GM19240 (cell line): ENCODE results near the gene ZBTB20.

Experiments used
- DNase-seq: peaks from one replicate; pipeline ENCODE4 v3.0.0; 2011; ENCODE audit warnings: low spot score; ENCODE audit not compliant: insufficient read length

ZBTB20 gene

DNA sequence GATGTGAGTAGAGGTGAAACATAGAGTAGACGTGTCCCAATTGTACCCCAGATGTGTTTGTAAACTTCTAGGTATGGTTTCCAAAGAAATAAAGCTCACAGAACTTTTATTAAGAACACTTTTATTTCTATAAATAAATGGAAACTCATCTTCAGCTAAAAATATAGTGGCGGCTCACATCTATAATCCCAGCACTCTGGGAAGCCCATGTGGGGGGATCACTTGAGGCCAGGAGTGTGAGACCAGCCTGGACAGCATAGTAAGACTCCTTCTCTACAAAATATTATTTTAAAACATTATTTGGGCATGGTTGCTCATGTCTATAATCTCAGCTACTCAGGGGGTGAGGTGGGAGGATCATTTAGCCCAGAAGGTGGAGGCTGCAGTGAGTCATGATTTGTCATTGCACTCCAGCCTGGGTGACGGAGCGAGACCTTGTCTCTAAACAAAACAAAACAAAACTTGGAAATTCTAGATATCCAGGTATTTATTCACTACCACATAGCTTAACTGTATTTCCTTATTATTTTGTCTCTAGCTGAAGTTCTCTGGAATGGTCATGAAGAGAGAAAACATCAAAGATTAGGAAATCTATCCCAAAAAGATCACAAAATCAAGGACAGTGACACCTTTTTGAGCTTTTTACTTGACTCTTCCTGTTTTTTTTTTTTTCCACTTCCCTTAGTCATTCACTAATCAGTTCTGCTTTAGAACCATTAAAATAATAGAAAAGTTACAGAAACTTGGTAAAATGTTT, 595.1 kb downstream of the ZBTB20 start:
- DNase-seq, result no peak

DNA sequence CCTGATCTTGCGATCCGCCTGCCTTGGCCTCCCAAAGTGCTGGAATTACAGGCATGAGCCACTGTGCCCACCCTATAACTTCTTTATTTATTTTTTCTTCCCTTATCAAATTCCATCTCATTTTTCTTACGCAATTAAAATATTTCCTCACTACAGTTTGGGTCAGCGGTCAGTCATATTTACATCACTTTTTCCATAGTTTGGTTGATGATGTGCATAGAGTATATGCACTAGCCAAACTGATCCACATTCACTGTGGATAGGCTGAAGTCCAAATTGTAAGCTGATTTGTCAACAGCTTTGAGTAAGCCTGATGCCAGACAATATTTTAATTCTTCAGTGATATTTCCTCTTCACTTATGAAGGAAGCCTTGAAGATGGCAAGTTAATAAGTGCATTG, 596.9 kb downstream of the ZBTB20 start:
- no peak for DNase-seq

DNA sequence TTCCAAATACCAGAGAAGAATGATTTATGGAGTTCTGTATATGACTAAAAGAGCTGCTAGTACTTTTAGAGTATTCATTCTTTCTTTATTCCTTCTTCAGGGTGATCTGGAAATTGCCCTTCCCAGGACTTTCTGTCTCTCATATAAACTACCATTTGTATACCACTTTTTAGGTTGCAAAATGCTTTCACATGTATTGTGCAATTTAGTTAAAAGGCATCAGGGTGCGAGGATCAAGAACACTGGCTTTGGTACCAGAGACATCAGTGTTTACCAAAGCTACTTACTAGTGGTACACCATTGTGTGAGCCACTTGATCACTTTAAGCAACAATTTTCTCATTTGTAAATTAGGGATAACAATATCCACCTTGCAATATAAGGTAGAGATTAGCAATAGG, 601.9 kb downstream of the ZBTB20 start:
- no peak for DNase-seq

DNA sequence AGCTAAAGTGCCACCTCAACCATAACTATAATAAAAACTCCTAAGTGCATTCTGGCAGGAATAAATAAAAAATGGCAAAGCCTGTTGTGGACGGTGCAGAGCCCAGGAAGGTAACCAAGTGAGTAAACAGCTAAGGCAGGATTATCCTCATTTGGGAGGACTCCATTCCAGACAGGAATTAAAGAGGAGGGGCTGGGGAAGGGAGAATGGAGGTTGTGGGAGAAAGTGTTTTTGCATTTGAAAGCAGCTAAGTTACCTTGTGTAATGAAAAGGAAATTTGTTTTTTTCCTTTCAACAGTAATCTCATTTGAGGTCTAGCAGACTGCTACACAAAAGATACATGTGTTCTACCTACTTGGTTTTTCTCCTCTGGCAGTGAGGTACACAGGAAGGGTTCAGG, 604.7 kb downstream of the ZBTB20 start:
- DNase-seq, result no peak

DNA sequence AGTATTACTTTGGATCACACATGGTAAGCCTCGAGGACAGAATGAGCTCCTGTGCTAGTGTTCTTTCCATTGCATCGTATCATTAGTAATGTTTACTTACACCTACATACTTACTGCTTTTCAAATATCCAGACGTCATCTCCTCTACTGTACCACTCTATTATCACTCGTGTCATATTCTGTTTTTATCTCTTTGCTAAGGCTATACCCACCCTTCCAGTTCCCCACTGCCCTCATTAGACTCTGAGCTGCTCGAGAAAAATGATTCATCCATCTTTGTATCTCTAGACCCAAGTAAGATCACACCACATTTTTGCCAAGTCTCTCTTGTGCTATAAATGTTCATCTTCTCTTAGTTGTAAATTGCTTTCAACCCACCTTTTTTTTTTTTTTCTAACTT, 607.6 kb downstream of the ZBTB20 start:
- no peak for DNase-seq

DNA sequence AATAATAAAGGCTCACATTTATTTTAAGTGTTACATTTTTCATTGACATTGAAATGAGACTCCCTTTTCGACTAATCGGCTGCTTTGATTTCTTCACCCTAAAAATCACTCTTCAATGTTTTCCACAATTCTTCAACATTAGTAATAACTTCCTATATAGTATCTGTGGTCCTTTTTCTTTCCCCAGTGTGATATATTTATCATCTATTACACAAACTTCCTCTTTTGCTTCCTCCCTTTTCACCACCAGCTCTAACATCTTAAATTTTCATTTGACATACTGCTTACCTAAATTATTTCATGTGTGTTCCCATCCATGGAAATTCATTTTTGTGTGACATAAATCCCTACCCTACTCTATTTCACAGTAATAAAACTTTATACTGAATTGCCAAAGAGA, 608.9 kb downstream of the ZBTB20 start:
- no peak for DNase-seq

DNA sequence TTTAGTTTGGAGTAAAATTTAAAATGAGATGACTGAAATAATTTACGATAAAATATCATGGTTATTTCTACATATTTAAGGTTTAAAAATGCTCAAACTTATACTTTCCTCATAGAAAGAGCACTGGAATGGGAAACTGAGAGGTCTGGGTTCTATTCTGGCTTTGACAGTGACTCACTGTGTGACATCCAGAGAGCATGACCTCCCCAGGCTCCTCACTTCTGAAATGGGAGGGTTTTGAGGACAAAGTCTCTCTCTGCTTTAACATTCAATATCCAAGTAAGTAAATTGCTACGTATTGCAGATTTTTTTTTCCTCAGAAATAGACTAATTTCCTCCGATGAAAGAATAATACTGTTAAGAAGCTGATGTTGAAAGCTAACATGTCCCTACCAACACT, 618.6 kb downstream of the ZBTB20 start:
- DNase-seq, result no peak

DNA sequence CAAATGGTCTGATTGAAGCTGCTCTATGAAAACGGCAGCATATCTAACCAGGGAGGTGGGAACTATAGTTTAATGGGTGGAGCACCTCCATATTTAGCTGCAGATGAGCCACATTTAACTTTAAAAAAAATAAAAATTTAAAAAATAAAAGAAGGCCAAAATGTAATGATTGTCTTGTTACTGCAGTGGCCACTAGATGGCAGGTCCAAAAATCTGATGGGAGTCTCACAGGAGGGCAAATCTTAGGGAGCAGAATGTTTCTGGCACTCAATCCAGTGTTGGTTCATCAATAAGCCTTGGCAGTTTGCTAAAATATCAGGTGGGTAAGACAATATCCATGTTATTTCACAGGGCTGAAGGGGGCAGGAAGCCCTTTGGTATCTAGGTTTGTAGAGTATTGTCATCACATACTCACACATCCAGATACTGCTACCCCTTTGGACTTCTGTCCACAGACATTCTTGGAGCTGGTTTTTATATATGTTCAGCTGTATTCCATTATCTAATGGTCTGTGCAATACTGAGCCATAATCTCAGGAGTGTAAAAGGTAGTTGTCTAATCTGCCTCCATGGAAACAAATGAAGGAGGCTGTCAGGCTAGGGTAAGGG, 619.9 kb downstream of the ZBTB20 start:
- DNase-seq, result no peak

DNA sequence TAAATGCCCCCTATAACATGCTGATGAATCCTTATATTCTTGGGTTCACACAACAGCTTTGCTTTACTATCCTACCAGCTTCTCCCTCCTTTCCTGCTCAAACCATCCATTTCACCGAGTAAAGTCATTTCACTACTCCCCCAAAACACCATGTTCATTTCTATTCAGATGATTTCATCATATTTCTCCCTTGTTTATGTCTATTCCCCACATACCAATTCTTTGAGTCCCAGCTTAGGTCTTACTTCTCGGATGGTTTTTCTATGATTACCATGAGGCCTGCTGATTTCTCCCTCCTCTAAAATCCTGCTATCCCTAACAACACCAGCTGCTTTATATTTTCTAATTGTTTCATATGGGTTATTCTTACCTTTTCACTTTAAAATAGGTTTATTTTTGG, 621.8 kb downstream of the ZBTB20 start:
- DNase-seq, result no peak

DNA sequence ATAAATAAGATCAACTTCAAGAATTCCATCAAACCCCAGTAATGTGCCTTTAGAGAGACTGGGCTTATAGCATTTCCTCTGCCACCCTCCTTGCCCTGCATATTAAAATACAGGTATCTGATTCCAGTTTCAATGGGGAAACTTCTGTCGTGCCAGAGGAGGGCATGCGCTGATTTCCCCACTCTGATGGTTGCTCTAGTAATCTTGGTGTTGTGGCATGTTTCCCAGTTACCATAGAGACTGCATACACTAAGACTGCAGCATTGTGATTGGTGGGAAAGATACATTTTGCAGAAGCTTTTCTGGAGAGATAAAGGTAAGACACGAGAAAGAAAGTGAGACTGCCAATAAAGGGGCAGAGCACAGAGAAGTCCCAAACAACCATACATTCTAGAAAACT, 627.7 kb downstream of the ZBTB20 start:
- no peak for DNase-seq

DNA sequence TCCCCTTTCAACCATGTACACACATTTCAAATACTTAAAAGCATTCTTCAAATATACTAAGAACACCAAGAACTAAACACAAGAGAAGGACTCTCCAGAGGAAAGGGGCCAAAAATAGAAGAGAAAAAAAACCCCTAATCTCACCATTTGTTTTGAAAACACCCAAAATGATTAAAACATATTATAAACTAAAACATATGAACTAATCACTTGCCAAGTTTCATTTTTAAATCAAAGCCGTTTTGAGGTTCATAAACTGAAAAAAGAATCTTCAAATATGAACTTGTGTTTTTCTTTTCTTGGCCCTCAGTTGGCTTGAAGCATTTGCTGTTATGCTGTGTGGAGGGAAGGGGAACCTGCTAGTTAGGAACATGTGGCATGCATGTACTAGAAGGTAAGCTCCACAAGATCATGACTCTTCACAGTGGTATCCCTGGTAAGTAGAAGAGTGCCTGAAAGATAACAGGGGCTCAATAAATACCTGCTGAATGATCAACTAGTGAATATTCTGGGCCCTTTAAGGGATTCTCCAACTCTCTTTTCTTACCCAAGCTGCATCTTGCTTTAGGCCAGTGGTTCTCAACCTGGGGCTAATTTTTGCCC, 628.8 kb downstream of the ZBTB20 start:
- DNase-seq, result no peak

DNA sequence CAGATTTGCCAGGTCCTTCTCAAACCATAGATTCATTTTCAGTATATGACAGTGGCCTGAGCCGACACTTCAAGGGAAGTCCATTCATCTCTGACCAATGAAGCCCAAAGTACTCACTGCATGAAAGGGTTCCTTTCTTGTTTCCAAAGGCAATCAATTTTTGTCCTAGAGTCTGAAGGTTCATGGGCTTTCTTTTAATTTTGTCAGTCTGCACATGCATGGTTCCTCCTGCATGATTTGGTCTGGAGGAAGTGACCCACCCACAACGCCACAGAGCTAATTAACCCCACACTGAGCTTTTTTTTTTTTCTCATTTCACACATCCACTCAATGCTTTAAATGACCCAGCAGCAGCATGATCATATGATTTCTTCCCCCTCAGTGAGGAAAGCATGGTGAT, 636.9 kb downstream of the ZBTB20 start:
- no peak for DNase-seq

DNA sequence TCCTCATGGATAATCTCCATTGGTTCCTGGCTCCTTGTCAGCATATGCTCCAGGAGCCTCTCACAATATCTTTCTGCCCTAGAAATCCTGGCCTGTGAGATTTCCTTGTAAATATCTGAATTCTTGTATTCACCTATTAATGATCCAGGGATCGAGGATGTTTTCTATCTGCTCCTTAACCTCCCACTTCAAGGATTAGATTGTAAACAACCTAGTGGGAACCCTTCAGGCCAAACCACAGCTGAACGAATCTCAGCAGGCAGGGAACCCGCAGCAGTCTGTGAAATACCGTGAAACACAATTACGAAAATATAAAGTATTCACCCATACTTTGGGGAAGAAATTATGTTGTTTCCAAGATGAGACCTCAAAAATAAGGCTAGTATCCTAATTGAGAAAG, 637.3 kb downstream of the ZBTB20 start:
- DNase-seq, result no peak

DNA sequence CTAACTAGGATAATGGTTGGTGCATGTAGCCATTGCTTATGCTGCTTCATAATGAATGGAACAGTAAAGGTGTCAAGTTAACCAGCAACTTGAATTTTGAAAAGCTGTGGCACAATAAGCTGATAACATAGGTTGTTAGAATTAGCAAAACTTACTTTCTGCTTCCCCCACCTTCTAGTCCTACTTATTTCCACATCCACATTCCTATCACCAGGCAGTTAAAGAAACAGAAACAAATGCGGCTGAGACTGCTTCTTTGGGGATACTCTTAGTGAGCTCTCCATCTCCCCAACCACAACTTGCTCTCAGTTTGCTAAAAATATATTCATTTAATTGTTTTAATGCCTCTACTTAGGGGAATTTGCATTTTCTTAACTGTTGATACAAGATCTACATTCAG, 638.1 kb downstream of the ZBTB20 start:
- no peak for DNase-seq

DNA sequence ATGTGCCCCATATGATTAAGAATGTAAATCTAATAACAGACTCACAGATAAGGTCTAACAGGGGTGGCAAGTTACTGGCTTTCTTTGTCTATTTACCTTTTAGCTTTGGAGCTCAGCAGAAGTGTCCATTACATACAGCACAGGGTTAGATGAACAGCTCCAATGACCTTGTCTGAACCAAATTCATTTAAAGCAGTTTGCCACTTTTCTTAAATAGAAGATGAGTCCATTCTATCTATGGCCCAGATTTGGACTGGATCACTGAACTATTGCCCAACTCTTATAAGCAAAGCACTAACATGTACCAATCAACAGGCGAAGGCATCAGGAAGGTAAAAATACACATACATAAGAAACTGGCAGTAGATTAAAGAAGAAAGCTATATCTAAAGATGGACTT, 638.9 kb downstream of the ZBTB20 start:
- no peak for DNase-seq

DNA sequence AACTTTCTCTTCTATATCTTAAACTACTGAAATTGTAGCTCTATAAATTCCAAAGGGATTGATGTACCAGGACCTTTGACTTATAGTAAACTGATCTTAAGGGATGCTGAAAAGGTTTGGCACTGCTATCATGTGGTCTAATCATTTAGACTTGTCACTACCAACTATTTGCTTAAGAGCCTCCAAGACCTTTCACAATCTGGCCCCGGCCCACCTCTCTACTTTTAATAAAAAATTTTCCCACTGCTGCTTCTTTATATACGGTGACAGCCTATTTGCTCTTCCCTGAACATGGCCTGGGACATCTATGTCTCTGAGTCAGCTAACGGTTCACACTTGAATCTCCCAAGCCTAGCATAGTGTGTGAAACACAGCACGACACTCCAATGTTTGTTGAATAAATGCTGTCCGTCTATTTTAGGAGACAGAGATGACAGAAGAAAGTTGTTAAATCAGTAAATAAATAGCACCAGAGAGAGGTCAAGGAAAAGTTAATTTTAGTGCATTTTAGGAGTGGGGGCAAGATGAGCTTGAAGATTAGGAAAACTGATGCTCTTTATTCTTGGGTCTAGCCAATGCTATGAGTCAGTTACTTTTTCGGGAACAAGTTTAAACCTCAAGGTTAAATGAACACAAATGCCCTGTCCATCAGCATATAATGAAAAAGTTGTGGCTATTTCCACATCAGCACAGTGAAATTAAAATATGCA, 640.3 kb downstream of the ZBTB20 start:
- DNase-seq, result no peak

DNA sequence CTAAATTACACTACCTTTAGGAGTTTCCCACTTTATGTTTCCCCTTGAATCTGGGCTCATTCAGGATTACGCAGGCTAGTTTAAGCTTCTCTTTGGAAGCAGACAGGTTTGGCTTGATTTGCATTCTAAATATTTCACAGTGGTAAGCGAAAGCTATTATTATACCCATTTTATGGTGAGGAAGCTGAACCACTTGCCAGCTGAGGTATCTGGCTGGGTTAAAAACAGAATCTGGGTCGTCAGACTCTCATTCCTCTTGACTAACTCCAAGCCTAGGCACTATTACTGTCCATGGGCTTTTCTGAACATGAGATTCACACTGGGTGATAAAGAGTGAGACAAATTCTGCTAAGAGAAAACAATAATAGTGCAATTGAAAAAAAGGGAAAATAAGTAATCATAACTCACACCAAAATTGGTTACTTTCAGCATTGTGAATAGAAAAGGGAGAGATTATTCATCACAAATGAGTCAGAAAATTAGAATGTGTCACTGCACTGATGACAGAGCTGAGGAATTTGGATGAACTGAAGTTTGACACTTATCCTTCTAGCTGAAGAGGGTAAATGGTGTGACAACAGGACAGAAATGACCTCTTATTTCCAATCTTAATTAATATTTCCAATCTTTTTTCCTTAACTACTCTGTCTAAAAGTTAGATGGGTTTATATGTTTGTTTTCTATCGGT, 642.0 kb downstream of the ZBTB20 start:
- no peak for DNase-seq

DNA sequence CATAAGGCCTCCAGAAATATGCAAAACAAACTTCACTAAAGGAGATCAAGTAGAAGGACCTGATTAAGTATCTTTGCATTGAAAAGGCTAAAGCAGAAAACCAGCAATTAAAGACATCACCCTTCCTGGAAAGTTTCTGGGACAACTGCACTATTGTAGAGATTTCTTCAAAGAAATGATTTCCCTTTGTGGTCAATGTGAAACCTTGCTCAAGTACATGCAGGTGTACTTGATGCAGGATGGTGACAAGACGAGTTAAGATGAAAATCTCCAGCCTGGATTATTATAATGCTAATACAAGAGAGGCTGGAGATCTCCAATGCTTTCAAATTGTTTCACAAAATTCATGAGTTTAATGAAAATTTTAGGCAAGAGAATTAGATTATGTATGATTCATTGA, 644.9 kb downstream of the ZBTB20 start:
- DNase-seq, result no peak

DNA sequence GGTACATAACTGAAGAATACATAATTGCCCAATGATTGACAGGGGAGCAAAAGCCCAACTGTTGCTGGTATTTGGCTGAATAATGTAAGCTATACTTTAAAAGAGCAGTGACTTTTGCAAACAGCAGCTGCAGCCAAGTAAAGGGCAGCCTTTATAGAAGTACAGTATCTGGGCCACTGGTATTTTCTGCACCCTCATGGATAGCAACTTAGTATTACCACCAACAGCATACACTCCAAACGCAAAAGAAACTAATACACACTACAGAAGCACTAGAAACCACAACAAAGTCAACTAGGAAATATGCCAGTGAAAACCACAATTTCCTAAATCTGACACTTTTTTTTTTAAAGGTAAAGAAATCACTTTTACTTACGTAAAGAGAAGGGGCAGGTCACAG, 647.1 kb downstream of the ZBTB20 start:
- no peak for DNase-seq

DNA sequence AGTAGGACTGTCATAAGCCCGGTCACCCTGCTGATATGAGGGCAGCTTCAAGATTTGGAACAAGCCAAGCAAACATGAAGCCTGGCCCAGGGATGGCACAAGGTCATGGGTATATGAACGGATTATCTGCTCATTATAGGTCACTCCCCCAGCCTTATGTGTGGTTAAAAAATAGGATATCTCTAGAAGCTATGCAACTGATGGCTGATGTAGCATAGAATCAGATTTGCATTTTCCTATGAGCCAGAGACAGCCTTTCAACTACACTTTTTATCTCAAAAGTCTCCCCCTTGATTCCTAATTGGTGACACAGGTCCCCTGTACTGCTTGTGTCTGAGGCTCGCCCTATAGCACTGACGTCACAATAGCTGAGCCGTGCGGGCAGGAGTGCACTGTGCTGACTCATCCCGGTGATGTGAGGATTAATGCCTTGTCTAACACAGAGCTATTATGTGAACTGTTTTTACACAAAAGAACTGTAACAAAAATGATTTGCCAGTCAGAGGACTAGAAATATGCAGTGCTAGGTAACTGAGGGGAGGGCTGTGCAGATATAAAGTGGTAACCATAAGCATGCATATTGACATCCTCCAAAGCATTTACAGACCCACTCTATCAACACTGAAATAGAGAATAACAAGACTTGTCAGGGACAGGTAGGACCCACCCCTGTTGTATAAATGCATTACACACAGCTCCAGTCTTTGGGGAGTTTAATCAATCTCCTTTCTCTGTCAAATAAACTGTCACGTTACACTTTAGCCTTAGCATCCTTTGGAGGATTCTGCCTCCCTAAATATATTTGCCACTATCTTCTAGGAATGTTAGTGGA, 648.3 kb downstream of the ZBTB20 start:
- no peak for DNase-seq

DNA sequence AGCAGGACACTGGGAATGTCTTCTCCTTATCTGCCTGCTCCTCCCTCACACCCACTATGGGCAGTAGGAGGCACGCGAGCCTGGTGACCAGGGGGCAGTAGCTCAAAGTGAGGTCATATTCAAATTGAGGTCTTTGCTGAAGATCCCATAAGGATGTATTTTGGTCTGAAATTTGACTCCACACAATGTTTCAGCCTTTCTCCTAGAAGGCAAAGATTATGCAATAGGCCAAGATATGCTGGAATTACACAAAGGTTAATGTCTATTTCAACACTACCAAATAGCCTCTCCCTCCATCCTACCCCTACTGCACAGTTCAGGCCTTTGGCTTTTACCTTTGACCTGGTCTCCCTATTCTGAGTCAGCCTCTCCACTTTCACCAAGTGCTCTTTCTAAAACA, 650.2 kb downstream of the ZBTB20 start:
- no peak for DNase-seq
